B cell (primary cell): Measurements from ENCODE around the gene BOK. TPM values are rescaled to one million over a fixed set of nuclear protein-coding genes. Genes with fewer than 3 reads are reported as not detected.
A peak's percentile ranks its signal among the peaks of the same experiment; 100 is the strongest.

Source experiments
- ATAC-seq: fragments of 200-7000 bp; cut with Tn5 transposase; one replicate; pipeline ENCODE4 v1.10.0; 2021; ENCODE audit warnings: low read depth, mild to moderate bottlenecking, moderate number of reproducible peaks, moderate library complexity
- CTCF ChIA-PET: fragments of 350-600 bp; sonication (Branson Sonifier 250); formaldehyde crosslinking; loops from one replicate; lab custom pipeline; 2021; ENCODE audit warnings: antibody characterized with exemption, inconsistent platforms; lab: Charles Lee
- POLR2A ChIA-PET: fragments of 350-600 bp; sonication (Branson Sonifier 250); formaldehyde crosslinking; loops from one replicate; lab custom pipeline; 2021; ENCODE audit warnings: antibody characterized with exemption; lab: Charles Lee
- DNase-seq: peaks from one replicate; pipeline ENCODE4 v3.0.0; 2013
- H2AFZ ChIP-seq: 2 replicates; pipeline ENCODE4 v1.6.1; 2012; ENCODE audit warnings: mild to moderate bottlenecking, low read depth, low read length; ENCODE audit not compliant: insufficient read depth, poor library complexity, severe bottlenecking
- H3K27ac ChIP-seq, 2 donors: 1 replicate in 1 of 2; 2 replicates in 1 of 2; pipeline ENCODE4 v1.5.1; 2012 to 2013; ENCODE audit warnings: low read length in 2 of 2, mild to moderate bottlenecking in 2 of 2, moderate library complexity in 1 of 2
- H3K27me3 ChIP-seq, 4 experiments: fragments of 200-600 bp in 1 of 4; sonication (generic) in 1 of 4; replicated peaks in 1 of 4; 1 replicate in 2 of 4; 2 replicates in 2 of 4; pipeline versions ENCODE4 v1.6.1 to v1.7.0; 2013 to 2016; ENCODE audit warnings: low read length in 3 of 4, mild to moderate bottlenecking in 2 of 4, mixed read lengths in 1 of 4, moderate library complexity in 1 of 4; ENCODE audit not compliant: insufficient read depth in 4 of 4, control insufficient read depth in 3 of 4; ENCODE audit errors: control extremely low read depth in 1 of 4
- H3K36me3 ChIP-seq, 2 experiments: replicated peaks in 1 of 2; 1 replicate in 1 of 2; 2 replicates in 1 of 2; pipeline versions ENCODE4 v1.6.1 to v1.7.1; 2013; ENCODE audit warnings: low read length in 1 of 2; ENCODE audit not compliant: insufficient read depth in 2 of 2, control insufficient read depth in 1 of 2; ENCODE audit errors: control extremely low read depth in 1 of 2, extremely low read depth in 1 of 2
- H3K4me1 ChIP-seq, 2 donors: fragments of 200-600 bp in 1 of 2; sonication (generic) in 1 of 2; 1 replicate in 1 of 2; 2 replicates in 1 of 2; pipeline versions ENCODE4 v1.5.1 to v1.6.1; 2013 to 2017; ENCODE audit warnings: low read length in 2 of 2; ENCODE audit not compliant: control insufficient read depth in 2 of 2, insufficient read depth in 2 of 2
- H3K4me2 ChIP-seq: replicated peaks from 2 replicates; pipeline ENCODE3; 2012; ENCODE audit warnings: mild to moderate bottlenecking, low read depth, low read length; ENCODE audit not compliant: poor library complexity, severe bottlenecking
- H3K4me3 ChIP-seq, 5 experiments: fragments of 200-600 bp in 1 of 5; sonication (generic) in 1 of 5; 1 replicate in 3 of 5; 2 replicates in 2 of 5; pipeline versions ENCODE4 v1.5.1 to v1.7.0; 2011 to 2016; ENCODE audit warnings: low read length in 4 of 5, mild to moderate bottlenecking in 4 of 5, low read depth in 2 of 5, control low read depth in 1 of 5, moderate library complexity in 1 of 5; ENCODE audit not compliant: insufficient read depth in 1 of 5; ENCODE audit errors: control extremely low read depth in 1 of 5, extremely low read depth in 1 of 5
- H3K79me2 ChIP-seq: fragments of 200-600 bp; sonication (generic); one replicate; pipeline ENCODE4 v1.6.0; 2016; ENCODE audit warnings: low read length; ENCODE audit not compliant: control insufficient read depth, insufficient read depth
- H3K9ac ChIP-seq: fragments of 200-600 bp; sonication (generic); 2 replicates; pipeline ENCODE4 v1.6.1; 2017; ENCODE audit warnings: mild to moderate bottlenecking, low read length, moderate library complexity
- H3K9me3 ChIP-seq, 3 donors: one replicate each; pipeline versions ENCODE4 v1.6.1 to v1.7.1; 2013; ENCODE audit warnings: low read length in 2 of 3; ENCODE audit not compliant: control insufficient read depth in 2 of 3, insufficient read depth in 1 of 3; ENCODE audit errors: control extremely low read depth in 1 of 3
- H4K20me1 ChIP-seq: 2 replicates; pipeline ENCODE4 v1.6.0; 2012; ENCODE audit warnings: mild to moderate bottlenecking, low read length; ENCODE audit not compliant: insufficient read depth, control insufficient read depth, poor library complexity, severe bottlenecking
- H3K27ac Mint-ChIP-seq: one replicate; pipeline ENCODE4 v1.8.0; 2021; ENCODE audit warnings: mixed read lengths
- H3K27me3 Mint-ChIP-seq: one replicate; pipeline ENCODE4 v1.8.0; 2021; ENCODE audit warnings: mixed read lengths
- H3K4me1 Mint-ChIP-seq: one replicate; pipeline ENCODE4 v1.8.0; 2021; ENCODE audit warnings: mixed read lengths
- H3K4me3 Mint-ChIP-seq: one replicate; pipeline ENCODE4 v1.8.0; 2021; ENCODE audit warnings: mixed read lengths
- H3K9me3 Mint-ChIP-seq: one replicate; pipeline ENCODE4 v1.8.0; 2022; ENCODE audit warnings: mixed read lengths; ENCODE audit not compliant: insufficient read depth
- CTCF ChIP-seq: fragments of 200-600 bp; IDR thresholded peaks from one replicate; pipeline ENCODE4 v1.8.0; 2022; ENCODE audit warnings: antibody characterized with exemption, mild to moderate bottlenecking
- EZH2 ChIP-seq: IDR thresholded peaks from 2 replicates; pipeline ENCODE4 v1.6.1; 2012; ENCODE audit warnings: borderline replicate concordance, low read depth, mild to moderate bottlenecking, moderate library complexity, low read length; ENCODE audit not compliant: insufficient read depth, poor library complexity, severe bottlenecking
- WGBS: methylation state at CpG from one replicate; pipeline ENCODE4 v1.1.5; 2013; ENCODE audit warnings: missing lambda C conversion rate; ENCODE audit not compliant: insufficient coverage; 5-methylcytosine and 5-hydroxymethylcytosine counted together
- intact Hi-C: fragments of 100-400 bp; cut with micrococcal nuclease; formaldehyde crosslinking; loops from one replicate; pipeline ENCODE4 v1.10.0; 2022
- polyA plus RNA-seq: library from polyadenylated mRNA; depleted of rRNA; stranded (reverse); fragments of >200 nt; gene quantifications from 2 replicates; pipeline ENCODE4 v1.2.3, GENCODE V29; 2012
- total RNA-seq, 2 donors: library from RNA; stranded (reverse); fragments of 120-200 nt in 1 of 2; gene quantifications; 1 replicate in 1 of 2; 2 replicates in 1 of 2; pipeline versions ENCODE4 v1.2.3 to v1.2.4, GENCODE V29; 2013 to 2022

Gene BOK
- total and polyA plus RNA-seq, 2 donors (not counting 1 experiment from before 2014, with no cell fraction given): 0.10 to 0.22 TPM

- H4K20me1 ChIP-seq: peaks cover 21% of the 10 kb centered on the region
- peaks cover 46% of the 10 kb centered on the region for H3K79me2 ChIP-seq
- no peaks in the 10 kb centered on the region for H3K9me3 Mint-ChIP-seq
- H3K4me3 Mint-ChIP-seq: peak overlapping the region; percentile 66
- peak overlapping the region; percentile 99 for H3K4me2 ChIP-seq
- H3K27ac Mint-ChIP-seq: no peak overlapping the region
- H3K9me3 ChIP-seq: no peaks in the 10 kb centered on the region
- no peak overlapping the region for H3K27ac ChIP-seq
- no peak overlapping the region for H2AFZ ChIP-seq
- intact Hi-C loops: no loop called here
- POLR2A ChIA-PET: interaction anchor here (0.7 kb wide), 1 partner anchor 31 kb away, joined by 7 read pairs; no protein-coding TSS in a partner anchor
- TF ChIP-seq EZH2 (no peak), CTCF (no peak)
- H3K36me3 ChIP-seq: no peaks in the 10 kb centered on the region
- ATAC-seq: no peak
- H3K4me1 Mint-ChIP-seq: peaks cover 23% of the 10 kb centered on the region
- 98% methylated on average over 8 of the region's 13 CpGs for WGBS
- peaks cover 8 to 16% of the 10 kb centered on the region in 2 donors for H3K4me1 ChIP-seq
- DNase-seq: no peak
- no peak overlapping the region for H3K4me3 ChIP-seq
- no peaks in the 10 kb centered on the region for H3K27me3 ChIP-seq
- no peaks in the 10 kb centered on the region for H3K27me3 Mint-ChIP-seq
- H3K9ac ChIP-seq: no peak overlapping the region
- CTCF ChIA-PET: interaction anchor here (0.7 kb wide), 1 partner anchor 27 kb away, joined by 5 read pairs; no protein-coding TSS in a partner anchor
These were observed 52.5 kb downstream of the BOK start for GRCh38 chr2:241611062-241611461.

DNA sequence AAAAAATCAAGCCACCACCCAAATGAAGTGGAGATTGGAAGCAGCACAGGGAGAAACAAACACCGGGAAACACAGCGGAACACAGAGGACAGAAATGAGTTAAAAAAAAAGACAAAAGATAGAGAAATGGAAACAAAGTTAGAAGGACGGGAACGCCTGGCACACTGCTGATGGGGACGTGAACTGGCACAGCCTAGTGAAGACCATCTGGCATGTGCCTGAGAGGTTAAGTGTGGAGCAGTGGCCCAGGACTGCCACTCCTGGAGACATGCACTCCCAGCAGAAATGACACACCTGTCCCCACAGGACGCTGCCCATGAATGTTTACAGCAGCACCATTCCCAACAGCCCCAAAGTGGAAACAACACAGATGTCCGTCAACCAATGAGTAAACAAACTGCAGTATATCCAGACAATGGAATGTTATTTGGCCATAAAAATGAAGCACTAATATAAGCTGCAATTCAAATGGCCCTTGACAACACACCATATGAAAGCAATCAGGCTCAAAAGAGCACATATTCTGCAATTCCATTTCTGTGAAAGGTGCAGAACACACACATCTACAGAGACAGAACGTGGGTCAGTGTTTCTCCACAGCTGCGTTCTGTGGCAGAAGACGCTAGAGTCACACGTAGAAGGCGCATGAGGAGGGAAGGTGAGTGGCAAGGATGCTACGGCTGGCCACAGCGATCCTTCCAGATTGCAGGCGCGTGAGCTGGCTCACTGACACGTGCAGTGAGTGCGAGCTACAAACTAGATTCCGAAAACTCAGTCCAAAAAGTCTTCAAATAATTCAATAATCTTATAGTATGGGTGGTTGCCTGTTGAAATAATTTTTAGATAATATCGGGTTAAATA is 53.8 kb downstream of the BOK start:
- WGBS: 96% methylated on average over 11 of the region's 20 CpGs

More for the DNA sequence above, 53.8 kb downstream of the BOK start:
- no peaks in the 10 kb centered on the region for H3K9me3 Mint-ChIP-seq
- no peak overlapping the region for H3K4me2 ChIP-seq
- DNase-seq: no peak
- no peak overlapping the region for H3K4me3 Mint-ChIP-seq
- H3K36me3 ChIP-seq: no peaks in the 10 kb centered on the region
- no peak overlapping the region for H3K9ac ChIP-seq
- TF ChIP-seq CTCF: no peak
- TF ChIP-seq EZH2: no peak
- ATAC-seq: no peak
- POLR2A ChIA-PET: interaction anchor here (0.6 kb wide), 1 partner anchor 371 kb away, joined by 4 read pairs; no protein-coding TSS in a partner anchor
- no peaks in the 10 kb centered on the region for H3K9me3 ChIP-seq
- no peaks in the 10 kb centered on the region for H3K27me3 Mint-ChIP-seq
- H2AFZ ChIP-seq: no peak overlapping the region
- H3K27me3 ChIP-seq: no peaks in the 10 kb centered on the region
- peaks cover 28% of the 10 kb centered on the region for H3K4me1 Mint-ChIP-seq
- CTCF ChIA-PET: interaction anchor here (1.0 kb wide), 1 partner anchor 12 kb away, joined by 3 read pairs; no protein-coding TSS in a partner anchor
- peaks cover 17% of the 10 kb centered on the region for H4K20me1 ChIP-seq
- intact Hi-C loops: no loop called here
- no peak overlapping the region for H3K27ac ChIP-seq
- peaks cover 13 to 23% of the 10 kb centered on the region in 2 donors for H3K4me1 ChIP-seq
- H3K4me3 ChIP-seq: no peak overlapping the region
- no peak overlapping the region for H3K27ac Mint-ChIP-seq
- H3K79me2 ChIP-seq: peaks cover 51% of the 10 kb centered on the region
